B cell (primary cell): Measurements from ENCODE around the gene CRYGB. TPM values are rescaled to one million over a fixed set of nuclear protein-coding genes. Genes with fewer than 3 reads are reported as not detected.

Experiments
- ATAC-seq: fragments of 200-7000 bp; cut with Tn5 transposase; one replicate; pipeline ENCODE4 v1.10.0; 2021; ENCODE audit warnings: low read depth, mild to moderate bottlenecking, moderate number of reproducible peaks, moderate library complexity
- CTCF ChIA-PET: fragments of 350-600 bp; sonication (Branson Sonifier 250); formaldehyde crosslinking; loops from one replicate; lab custom pipeline; 2021; ENCODE audit warnings: antibody characterized with exemption, inconsistent platforms; lab: Charles Lee
- POLR2A ChIA-PET: fragments of 350-600 bp; sonication (Branson Sonifier 250); formaldehyde crosslinking; loops from one replicate; lab custom pipeline; 2021; ENCODE audit warnings: antibody characterized with exemption; lab: Charles Lee
- DNase-seq: peaks from one replicate; pipeline ENCODE4 v3.0.0; 2013
- H2AFZ ChIP-seq: 2 replicates; pipeline ENCODE4 v1.6.1; 2012; ENCODE audit warnings: mild to moderate bottlenecking, low read depth, low read length; ENCODE audit not compliant: insufficient read depth, poor library complexity, severe bottlenecking
- H3K27ac ChIP-seq, 2 donors: 1 replicate in 1 of 2; 2 replicates in 1 of 2; pipeline ENCODE4 v1.5.1; 2012 to 2013; ENCODE audit warnings: low read length in 2 of 2, mild to moderate bottlenecking in 2 of 2, moderate library complexity in 1 of 2
- H3K27me3 ChIP-seq, 4 experiments: fragments of 200-600 bp in 1 of 4; sonication (generic) in 1 of 4; replicated peaks in 1 of 4; 1 replicate in 2 of 4; 2 replicates in 2 of 4; pipeline versions ENCODE4 v1.6.1 to v1.7.0; 2013 to 2016; ENCODE audit warnings: low read length in 3 of 4, mild to moderate bottlenecking in 2 of 4, mixed read lengths in 1 of 4, moderate library complexity in 1 of 4; ENCODE audit not compliant: insufficient read depth in 4 of 4, control insufficient read depth in 3 of 4; ENCODE audit errors: control extremely low read depth in 1 of 4
- H3K36me3 ChIP-seq, 2 experiments: replicated peaks in 1 of 2; 1 replicate in 1 of 2; 2 replicates in 1 of 2; pipeline versions ENCODE4 v1.6.1 to v1.7.1; 2013; ENCODE audit warnings: low read length in 1 of 2; ENCODE audit not compliant: insufficient read depth in 2 of 2, control insufficient read depth in 1 of 2; ENCODE audit errors: control extremely low read depth in 1 of 2, extremely low read depth in 1 of 2
- H3K4me1 ChIP-seq, 2 donors: fragments of 200-600 bp in 1 of 2; sonication (generic) in 1 of 2; 1 replicate in 1 of 2; 2 replicates in 1 of 2; pipeline versions ENCODE4 v1.5.1 to v1.6.1; 2013 to 2017; ENCODE audit warnings: low read length in 2 of 2; ENCODE audit not compliant: control insufficient read depth in 2 of 2, insufficient read depth in 2 of 2
- H3K4me2 ChIP-seq: replicated peaks from 2 replicates; pipeline ENCODE3; 2012; ENCODE audit warnings: mild to moderate bottlenecking, low read depth, low read length; ENCODE audit not compliant: poor library complexity, severe bottlenecking
- H3K4me3 ChIP-seq, 5 experiments: fragments of 200-600 bp in 1 of 5; sonication (generic) in 1 of 5; 1 replicate in 3 of 5; 2 replicates in 2 of 5; pipeline versions ENCODE4 v1.5.1 to v1.7.0; 2011 to 2016; ENCODE audit warnings: low read length in 4 of 5, mild to moderate bottlenecking in 4 of 5, low read depth in 2 of 5, control low read depth in 1 of 5, moderate library complexity in 1 of 5; ENCODE audit not compliant: insufficient read depth in 1 of 5; ENCODE audit errors: control extremely low read depth in 1 of 5, extremely low read depth in 1 of 5
- H3K79me2 ChIP-seq: fragments of 200-600 bp; sonication (generic); one replicate; pipeline ENCODE4 v1.6.0; 2016; ENCODE audit warnings: low read length; ENCODE audit not compliant: control insufficient read depth, insufficient read depth
- H3K9ac ChIP-seq: fragments of 200-600 bp; sonication (generic); 2 replicates; pipeline ENCODE4 v1.6.1; 2017; ENCODE audit warnings: mild to moderate bottlenecking, low read length, moderate library complexity
- H3K9me3 ChIP-seq, 3 donors: one replicate each; pipeline versions ENCODE4 v1.6.1 to v1.7.1; 2013; ENCODE audit warnings: low read length in 2 of 3; ENCODE audit not compliant: control insufficient read depth in 2 of 3, insufficient read depth in 1 of 3; ENCODE audit errors: control extremely low read depth in 1 of 3
- H4K20me1 ChIP-seq: 2 replicates; pipeline ENCODE4 v1.6.0; 2012; ENCODE audit warnings: mild to moderate bottlenecking, low read length; ENCODE audit not compliant: insufficient read depth, control insufficient read depth, poor library complexity, severe bottlenecking
- H3K27ac Mint-ChIP-seq: one replicate; pipeline ENCODE4 v1.8.0; 2021; ENCODE audit warnings: mixed read lengths
- H3K27me3 Mint-ChIP-seq: one replicate; pipeline ENCODE4 v1.8.0; 2021; ENCODE audit warnings: mixed read lengths
- H3K4me1 Mint-ChIP-seq: one replicate; pipeline ENCODE4 v1.8.0; 2021; ENCODE audit warnings: mixed read lengths
- H3K4me3 Mint-ChIP-seq: one replicate; pipeline ENCODE4 v1.8.0; 2021; ENCODE audit warnings: mixed read lengths
- H3K9me3 Mint-ChIP-seq: one replicate; pipeline ENCODE4 v1.8.0; 2022; ENCODE audit warnings: mixed read lengths; ENCODE audit not compliant: insufficient read depth
- EZH2 ChIP-seq: IDR thresholded peaks from 2 replicates; pipeline ENCODE4 v1.6.1; 2012; ENCODE audit warnings: borderline replicate concordance, low read depth, mild to moderate bottlenecking, moderate library complexity, low read length; ENCODE audit not compliant: insufficient read depth, poor library complexity, severe bottlenecking
- WGBS: methylation state at CpG from one replicate; pipeline ENCODE4 v1.1.5; 2013; ENCODE audit warnings: missing lambda C conversion rate; ENCODE audit not compliant: insufficient coverage; 5-methylcytosine and 5-hydroxymethylcytosine counted together
- intact Hi-C: fragments of 100-400 bp; cut with micrococcal nuclease; formaldehyde crosslinking; loops from one replicate; pipeline ENCODE4 v1.10.0; 2022
- polyA plus RNA-seq: library from polyadenylated mRNA; depleted of rRNA; stranded (reverse); fragments of >200 nt; gene quantifications from 2 replicates; pipeline ENCODE4 v1.2.3, GENCODE V29; 2012
- total RNA-seq, 2 donors: library from RNA; stranded (reverse); fragments of 120-200 nt in 1 of 2; gene quantifications; 1 replicate in 1 of 2; 2 replicates in 1 of 2; pipeline versions ENCODE4 v1.2.3 to v1.2.4, GENCODE V29; 2013 to 2022
- TF ChIP-seq, protein P1 (sequence below): fragments of 200-600 bp; IDR thresholded peaks from one replicate; pipeline ENCODE4 v1.8.0; 2022; ENCODE audit warnings: antibody characterized with exemption, mild to moderate bottlenecking

CRYGB gene
- total and polyA plus RNA-seq, 2 donors (not counting 1 experiment from before 2014, with no cell fraction given), result not detected

DNA sequence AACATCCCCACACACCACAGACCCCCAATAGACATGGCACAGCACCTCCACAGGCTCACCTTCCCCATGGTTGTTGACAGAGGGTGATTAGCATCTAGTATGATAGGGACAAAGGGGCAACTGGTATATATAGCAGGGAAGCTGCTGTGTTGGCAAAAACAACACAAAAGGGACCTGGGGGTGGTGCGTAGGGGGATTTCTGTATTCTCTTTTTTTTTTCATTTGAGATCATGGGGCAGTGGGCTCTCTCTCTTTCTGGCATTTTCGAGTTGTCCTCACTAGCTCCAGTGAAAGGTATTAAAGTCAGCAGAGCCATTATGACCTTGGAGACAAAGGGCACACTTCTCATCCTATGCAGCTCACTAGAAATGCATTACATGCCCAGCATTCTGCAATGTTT lies 17.5 kb upstream of the CRYGB start, which contains the start of gene CRYGA:
Gene CRYGA, minus strand, starts transcription at position 101 of the 400 bp plus-strand sequence. Its CDS starts 33 bp downstream, at position 68.
- no peaks in the 10 kb centered on the region for H3K9me3 ChIP-seq
- no peaks in the 10 kb centered on the region for H3K36me3 ChIP-seq
- DNase-seq (no peak), ATAC-seq (no peak)
- no peaks in the 10 kb centered on the region for H4K20me1 ChIP-seq
- 100% methylated on average over 2 of the region's 2 CpGs for WGBS
- ChIA-PET POLR2A (no interaction called here), CTCF (interaction anchor here (1.8 kb wide), 1 partner anchor 12 kb away, joined by 8 read pairs; no protein-coding TSS in a partner anchor)
- no peak within 1 kb of the TSS for H3K9ac ChIP-seq
- no peaks in the 10 kb centered on the region for H3K79me2 ChIP-seq
- H3K27me3 Mint-ChIP-seq, result peaks cover 9% of the 10 kb centered on the region
- no peak within 1 kb of the TSS for H3K4me3 Mint-ChIP-seq
- H3K27ac ChIP-seq, result no peak within 1 kb of the TSS
- no peaks in the 10 kb centered on the region for H3K4me1 ChIP-seq
- peaks cover 0 to 6% (median 1%) of the 10 kb centered on the region in 4 experiments for H3K27me3 ChIP-seq
- no peaks in the 10 kb centered on the region for H3K4me1 Mint-ChIP-seq
- no peaks in the 10 kb centered on the region for H3K9me3 Mint-ChIP-seq
- H3K4me3 ChIP-seq, result no peak within 1 kb of the TSS
- H2AFZ ChIP-seq, result no peak within 1 kb of the TSS
- no peak for TF ChIP-seq EZH2
- TF ChIP-seq, protein P1, sequence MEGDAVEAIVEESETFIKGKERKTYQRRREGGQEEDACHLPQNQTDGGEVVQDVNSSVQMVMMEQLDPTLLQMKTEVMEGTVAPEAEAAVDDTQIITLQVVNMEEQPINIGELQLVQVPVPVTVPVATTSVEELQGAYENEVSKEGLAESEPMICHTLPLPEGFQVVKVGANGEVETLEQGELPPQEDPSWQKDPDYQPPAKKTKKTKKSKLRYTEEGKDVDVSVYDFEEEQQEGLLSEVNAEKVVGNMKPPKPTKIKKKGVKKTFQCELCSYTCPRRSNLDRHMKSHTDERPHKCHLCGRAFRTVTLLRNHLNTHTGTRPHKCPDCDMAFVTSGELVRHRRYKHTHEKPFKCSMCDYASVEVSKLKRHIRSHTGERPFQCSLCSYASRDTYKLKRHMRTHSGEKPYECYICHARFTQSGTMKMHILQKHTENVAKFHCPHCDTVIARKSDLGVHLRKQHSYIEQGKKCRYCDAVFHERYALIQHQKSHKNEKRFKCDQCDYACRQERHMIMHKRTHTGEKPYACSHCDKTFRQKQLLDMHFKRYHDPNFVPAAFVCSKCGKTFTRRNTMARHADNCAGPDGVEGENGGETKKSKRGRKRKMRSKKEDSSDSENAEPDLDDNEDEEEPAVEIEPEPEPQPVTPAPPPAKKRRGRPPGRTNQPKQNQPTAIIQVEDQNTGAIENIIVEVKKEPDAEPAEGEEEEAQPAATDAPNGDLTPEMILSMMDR, result no peak
- H3K27ac Mint-ChIP-seq, result no peak within 1 kb of the TSS
- H3K4me2 ChIP-seq, result no peak within 1 kb of the TSS
- intact Hi-C loops, result no loop called here

DNA sequence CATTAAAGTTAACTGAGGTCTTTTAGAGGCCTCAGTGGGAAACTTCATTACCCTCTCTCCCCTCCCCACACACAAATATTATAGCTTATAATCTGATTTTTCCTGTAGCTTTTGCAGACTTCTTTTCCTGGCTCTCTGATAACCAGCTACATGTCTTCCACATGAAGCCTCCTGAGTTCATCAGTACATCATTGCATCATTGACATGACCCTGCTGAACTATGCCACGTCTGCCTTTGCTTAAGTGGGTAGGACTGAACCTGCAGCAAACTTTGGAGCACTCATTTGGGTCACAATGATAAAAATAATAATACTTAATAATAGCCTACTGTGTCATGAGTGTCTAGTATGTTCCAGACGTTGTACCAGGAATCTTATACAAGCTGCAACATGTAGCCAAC lies 10.5 kb upstream of the CRYGB start:
- H3K27ac Mint-ChIP-seq, result no peak overlapping the region
- intact Hi-C loops, result no loop called here
- H3K4me1 ChIP-seq, result no peaks in the 10 kb centered on the region
- H3K9me3 Mint-ChIP-seq, result peaks cover 4% of the 10 kb centered on the region
- ChIA-PET CTCF (no interaction called here), POLR2A (no interaction called here)
- no peaks in the 10 kb centered on the region for H3K9me3 ChIP-seq
- H3K27ac ChIP-seq, result no peak overlapping the region
- DNase-seq (no peak), ATAC-seq (no peak)
- no peaks in the 10 kb centered on the region for H3K4me1 Mint-ChIP-seq
- H4K20me1 ChIP-seq, result no peaks in the 10 kb centered on the region
- H3K4me3 ChIP-seq, result no peak overlapping the region
- no peak for TF ChIP-seq EZH2
- TF ChIP-seq, protein P1, result no peak
- no peak overlapping the region for H3K9ac ChIP-seq
- H3K4me2 ChIP-seq, result no peak overlapping the region
- H3K4me3 Mint-ChIP-seq, result no peak overlapping the region
- no peaks in the 10 kb centered on the region for H3K27me3 ChIP-seq
- no peaks in the 10 kb centered on the region for H3K79me2 ChIP-seq
- H3K27me3 Mint-ChIP-seq, result no peaks in the 10 kb centered on the region
- H3K36me3 ChIP-seq, result no peaks in the 10 kb centered on the region
- no peak overlapping the region for H2AFZ ChIP-seq
- 60% methylated on average over 1 of the region's 2 CpGs for WGBS
